Dendritic cell treated with granulocyte-macrophage colony-stimulating factor and Interleukin-4, amounts not matched to agents 40 ng/mL and 50 ng/mL, for 4 days (primary cell): ENCODE measurements around the gene TCHP.
A peak's percentile ranks its signal among the peaks of the same experiment; 100 is the strongest.

Source experiments
- H3K27ac Mint-ChIP-seq: one replicate; pipeline ENCODE4 v1.8.0; 2022; ENCODE audit warnings: mild to moderate bottlenecking, mixed read lengths
- H3K27me3 Mint-ChIP-seq: one replicate; pipeline ENCODE4 v1.8.0; 2022; ENCODE audit warnings: mild to moderate bottlenecking, mixed read lengths
- H3K36me3 Mint-ChIP-seq: one replicate; pipeline ENCODE4 v1.8.0; 2022; ENCODE audit warnings: low read depth, mixed read lengths
- H3K4me1 Mint-ChIP-seq: one replicate; pipeline ENCODE4 v1.8.0; 2022; ENCODE audit warnings: low read depth, mixed read lengths
- H3K4me3 Mint-ChIP-seq: one replicate; pipeline ENCODE4 v1.8.0; 2022; ENCODE audit warnings: mild to moderate bottlenecking, moderate library complexity, mixed read lengths
- H3K9me3 Mint-ChIP-seq: one replicate; pipeline ENCODE4 v1.8.0; 2022; ENCODE audit warnings: mixed read lengths
- intact Hi-C: fragments of 100-400 bp; cut with micrococcal nuclease; formaldehyde crosslinking; loops from one replicate; pipeline ENCODE4 v1.15.0; 2022

Gene TCHP

GRCh38 chr12:109871668-109872314 lies 28.3 kb upstream of the TCHP start:
- Mint-ChIP-seq H3K9me3 (no peaks in the 10 kb centered on the region), H3K36me3 (peaks cover 8% of the 10 kb centered on the region), H3K4me3 (no peak overlapping the region), H3K27me3 (no peaks in the 10 kb centered on the region), H3K27ac (peak overlapping the region; percentile 55), H3K4me1 (peaks cover 65% of the 10 kb centered on the region)
- intact Hi-C loops, result no loop called here

GRCh38 chr12:109873653-109874052 lies 26.4 kb upstream of the TCHP start:
- H3K9me3 Mint-ChIP-seq, result no peaks in the 10 kb centered on the region
- H3K27ac Mint-ChIP-seq, result no peak overlapping the region
- no peak overlapping the region for H3K4me3 Mint-ChIP-seq
- no peaks in the 10 kb centered on the region for H3K27me3 Mint-ChIP-seq
- peaks cover 75% of the 10 kb centered on the region for H3K4me1 Mint-ChIP-seq
- intact Hi-C loops, result no loop called here
- H3K36me3 Mint-ChIP-seq, result peaks cover 8% of the 10 kb centered on the region

- intact Hi-C loops, result no loop called here
- Mint-ChIP-seq H3K4me3 (no peak overlapping the region), H3K27ac (peak overlapping the region; percentile 16), H3K27me3 (no peaks in the 10 kb centered on the region), H3K9me3 (no peaks in the 10 kb centered on the region), H3K4me1 (peaks cover 79% of the 10 kb centered on the region), H3K36me3 (peaks cover 17% of the 10 kb centered on the region)
Measured at GRCh38 chr12:109875572-109876131, 24.4 kb upstream of the TCHP start.

- intact Hi-C loops, result no loop called here
- Mint-ChIP-seq H3K27ac (no peak overlapping the region), H3K36me3 (peaks cover 17% of the 10 kb centered on the region), H3K27me3 (no peaks in the 10 kb centered on the region), H3K9me3 (no peaks in the 10 kb centered on the region), H3K4me1 (peaks cover 79% of the 10 kb centered on the region), H3K4me3 (no peak overlapping the region)
Measured at GRCh38 chr12:109876406-109876805, 23.7 kb upstream of the TCHP start.

GRCh38 chr12:109877504-109878246 lies 22.4 kb upstream of the TCHP start:
- Mint-ChIP-seq H3K36me3 (peaks cover 12% of the 10 kb centered on the region), H3K27ac (no peak overlapping the region)
- intact Hi-C loops, result no loop called here

GRCh38 chr12:109878247-109878625 lies 21.8 kb upstream of the TCHP start:
- Mint-ChIP-seq H3K9me3 (no peaks in the 10 kb centered on the region), H3K4me3 (no peak overlapping the region), H3K27me3 (peaks cover 4% of the 10 kb centered on the region), H3K4me1 (peaks cover 64% of the 10 kb centered on the region), H3K27ac (no peak overlapping the region), H3K36me3 (peaks cover 9% of the 10 kb centered on the region)
- intact Hi-C loops, result no loop called here

More at GRCh38 chr12:109877504-109878246, 22.4 kb upstream of the TCHP start:
- Mint-ChIP-seq H3K27me3 (peaks cover 4% of the 10 kb centered on the region), H3K9me3 (no peaks in the 10 kb centered on the region), H3K4me1 (peaks cover 66% of the 10 kb centered on the region), H3K4me3 (no peak overlapping the region)

GRCh38 chr12:109878749-109879148 lies 21.3 kb upstream of the TCHP start:
- Mint-ChIP-seq H3K27me3 (peaks cover 4% of the 10 kb centered on the region), H3K9me3 (no peaks in the 10 kb centered on the region), H3K4me1 (peaks cover 62% of the 10 kb centered on the region), H3K27ac (peak overlapping the region; percentile 89), H3K36me3 (peaks cover 9% of the 10 kb centered on the region), H3K4me3 (peak overlapping the region; percentile 93)
- intact Hi-C loops, result loop anchor here (1.0 kb wide), 1 partner anchor 25 kb away; no protein-coding TSS in a partner anchor

GRCh38 chr12:109879351-109880042 lies 20.6 kb upstream of the TCHP start:
- H3K36me3 Mint-ChIP-seq, result peaks cover 9% of the 10 kb centered on the region
- intact Hi-C loops, result loop anchor here (1.0 kb wide), 2 partner anchors 26 to 74 kb away; no protein-coding TSS in a partner anchor
- H3K27ac Mint-ChIP-seq, result peak overlapping the region; percentile 89
- H3K4me1 Mint-ChIP-seq, result peaks cover 60% of the 10 kb centered on the region
- peaks cover 4% of the 10 kb centered on the region for H3K27me3 Mint-ChIP-seq
- peak overlapping the region; percentile 93 for H3K4me3 Mint-ChIP-seq
- no peaks in the 10 kb centered on the region for H3K9me3 Mint-ChIP-seq

GRCh38 chr12:109880043-109880931 lies 19.8 kb upstream of the TCHP start, which contains the start of gene GLTP:
Gene GLTP (minus strand): TSS chr12:109880541. CDS start chr12:109880374, 167 bp downstream.
- peak within 1 kb of the TSS; percentile 89 for H3K27ac Mint-ChIP-seq
- H3K4me1 Mint-ChIP-seq, result peaks cover 55% of the 10 kb centered on the region
- intact Hi-C loops, result loop anchor here (1.0 kb wide), 1 partner anchor 75 kb away; no protein-coding TSS in a partner anchor
- H3K9me3 Mint-ChIP-seq, result no peaks in the 10 kb centered on the region
- peak within 1 kb of the TSS; percentile 93 for H3K4me3 Mint-ChIP-seq
- peaks cover 4% of the 10 kb centered on the region for H3K27me3 Mint-ChIP-seq
- H3K36me3 Mint-ChIP-seq, result peaks cover 9% of the 10 kb centered on the region

- peak overlapping the region; percentile 83 for H3K4me3 Mint-ChIP-seq
- peaks cover 4% of the 10 kb centered on the region for H3K27me3 Mint-ChIP-seq
- H3K9me3 Mint-ChIP-seq, result no peaks in the 10 kb centered on the region
- intact Hi-C loops, result loop anchor here (1.0 kb wide), 1 partner anchor 76 kb away; no protein-coding TSS in a partner anchor
- H3K27ac Mint-ChIP-seq, result peak overlapping the region; percentile 89
- peaks cover 9% of the 10 kb centered on the region for H3K36me3 Mint-ChIP-seq
- H3K4me1 Mint-ChIP-seq, result peaks cover 49% of the 10 kb centered on the region
Measured at GRCh38 chr12:109880938-109881337, 19.1 kb upstream of the TCHP start.

GRCh38 chr12:109881752-109882151 lies 18.3 kb upstream of the TCHP start:
- intact Hi-C loops, result no loop called here
- Mint-ChIP-seq H3K4me3 (no peak overlapping the region), H3K27ac (peak overlapping the region; percentile 17), H3K36me3 (peaks cover 9% of the 10 kb centered on the region), H3K4me1 (peaks cover 42% of the 10 kb centered on the region), H3K9me3 (no peaks in the 10 kb centered on the region), H3K27me3 (peaks cover 4% of the 10 kb centered on the region)

GRCh38 chr12:109883461-109883860 lies 16.6 kb upstream of the TCHP start:
- no peak overlapping the region for H3K27ac Mint-ChIP-seq
- H3K9me3 Mint-ChIP-seq, result no peaks in the 10 kb centered on the region
- intact Hi-C loops, result no loop called here
- H3K4me1 Mint-ChIP-seq, result peaks cover 43% of the 10 kb centered on the region
- H3K4me3 Mint-ChIP-seq, result no peak overlapping the region
- peaks cover 9% of the 10 kb centered on the region for H3K36me3 Mint-ChIP-seq
- H3K27me3 Mint-ChIP-seq, result peaks cover 4% of the 10 kb centered on the region

GRCh38 chr12:109885616-109886015 lies 14.5 kb upstream of the TCHP start:
- H3K36me3 Mint-ChIP-seq, result no peaks in the 10 kb centered on the region
- peaks cover 42% of the 10 kb centered on the region for H3K4me1 Mint-ChIP-seq
- intact Hi-C loops, result no loop called here
- H3K4me3 Mint-ChIP-seq, result no peak overlapping the region
- H3K9me3 Mint-ChIP-seq, result no peaks in the 10 kb centered on the region
- no peak overlapping the region for H3K27ac Mint-ChIP-seq
- peaks cover 4% of the 10 kb centered on the region for H3K27me3 Mint-ChIP-seq
